Measurements from ENCODE around the gene COL4A2.

COL4A2 gene

GRCh38 chr13:110263404-110263803 is 43.7 kb upstream of the COL4A2 start:
- DNase-seq (ENCODE audit: low read depth, low spot score) = no peak
- TF ChIP-seq FOXP2 (optimal IDR thresholded peaks at IDR 0.05; ENCODE audit: control extremely low read depth, extremely low read length, insufficient read depth) (no peak), POLR2AphosphoS5 (IDR thresholded peaks at IDR 0.05; ENCODE audit: borderline replicate concordance, low read depth, low read length) (no peak)
- no peak overlapping the region for H3K4me3 ChIP-seq
- H3K9ac ChIP-seq (ENCODE audit: insufficient read length) = no peak overlapping the region
- no peak overlapping the region for H3K27ac ChIP-seq
- no peaks in the 10 kb centered on the region for H3K36me3 ChIP-seq (ENCODE audit: insufficient read depth, low read length)
- H3K9me3 ChIP-seq (ENCODE audit: low read depth, low read length) = no peaks in the 10 kb centered on the region

GRCh38 chr13:110263888-110264287 is 43.2 kb upstream of the COL4A2 start:
- TF ChIP-seq FOXP2 (optimal IDR thresholded peaks at IDR 0.05; ENCODE audit: control extremely low read depth, extremely low read length, insufficient read depth) (no peak), EZH2 (IDR thresholded peaks at IDR 0.05) (no peak), POLR2AphosphoS5 (IDR thresholded peaks at IDR 0.05; ENCODE audit: borderline replicate concordance, low read depth, low read length) (no peak)
- Histone ChIP-seq H3K4me3 (no peak overlapping the region), H3K9ac (ENCODE audit: insufficient read length) (no peak overlapping the region), H3K9me3 (ENCODE audit: low read depth, low read length) (no peaks in the 10 kb centered on the region), H3K27ac (peak overlapping the region; percentile 64; the same call in 1 of the 2 replicates), H3K36me3 (ENCODE audit: insufficient read depth, low read length) (no peaks in the 10 kb centered on the region)
- no peak for DNase-seq (ENCODE audit: low read depth, low spot score)

- Histone ChIP-seq H3K9me3 (ENCODE audit: low read depth, low read length) (no peaks in the 10 kb centered on the region), H3K27ac (peak overlapping the region; percentile 64), H3K9ac (ENCODE audit: insufficient read length) (peak overlapping the region; percentile 9), H3K36me3 (ENCODE audit: insufficient read depth, low read length) (no peaks in the 10 kb centered on the region), H3K4me3 (no peak overlapping the region; the same call in 1 of the 2 replicates)
- DNase-seq (ENCODE audit: low read depth, low spot score) = no peak
- TF ChIP-seq FOXP2 (optimal IDR thresholded peaks at IDR 0.05; ENCODE audit: control extremely low read depth, extremely low read length, insufficient read depth) (no peak), EZH2 (IDR thresholded peaks at IDR 0.05) (no peak), POLR2AphosphoS5 (IDR thresholded peaks at IDR 0.05; ENCODE audit: borderline replicate concordance, low read depth, low read length) (no peak)
These were observed 42.3 kb upstream of the COL4A2 start for GRCh38 chr13:110264685-110265275.

GRCh38 chr13:110265341-110265681 is 41.8 kb upstream of the COL4A2 start:
- Histone ChIP-seq H3K27ac (peak overlapping the region; percentile 64), H3K9ac (ENCODE audit: insufficient read length) (peak overlapping the region; percentile 9), H3K9me3 (ENCODE audit: low read depth, low read length) (no peaks in the 10 kb centered on the region), H3K4me3 (no peak overlapping the region; the same call in 1 of the 2 replicates), H3K36me3 (ENCODE audit: insufficient read depth, low read length) (no peaks in the 10 kb centered on the region)
- TF ChIP-seq FOXP2 (optimal IDR thresholded peaks at IDR 0.05; ENCODE audit: control extremely low read depth, extremely low read length, insufficient read depth) (no peak), EZH2 (IDR thresholded peaks at IDR 0.05) (no peak), POLR2AphosphoS5 (IDR thresholded peaks at IDR 0.05; ENCODE audit: borderline replicate concordance, low read depth, low read length) (no peak)
- no peak for DNase-seq (ENCODE audit: low read depth, low spot score)

GRCh38 chr13:110265682-110266430 is 41.2 kb upstream of the COL4A2 start:
- no peak for DNase-seq (ENCODE audit: low read depth, low spot score)
- H3K9me3 ChIP-seq (ENCODE audit: low read depth, low read length) = no peaks in the 10 kb centered on the region
- TF ChIP-seq EZH2 (IDR thresholded peaks at IDR 0.05) = no peak
- TF ChIP-seq FOXP2 (optimal IDR thresholded peaks at IDR 0.05; ENCODE audit: control extremely low read depth, extremely low read length, insufficient read depth) = no peak
- no peak for TF ChIP-seq POLR2AphosphoS5 (IDR thresholded peaks at IDR 0.05; ENCODE audit: borderline replicate concordance, low read depth, low read length)
- peak overlapping the region; percentile 64; the same call in 1 of the 2 replicates for H3K27ac ChIP-seq
- H3K9ac ChIP-seq (ENCODE audit: insufficient read length) = no peak overlapping the region
- no peaks in the 10 kb centered on the region for H3K36me3 ChIP-seq (ENCODE audit: insufficient read depth, low read length)
- H3K4me3 ChIP-seq = no peak overlapping the region

GRCh38 chr13:110266431-110266809 is 40.7 kb upstream of the COL4A2 start:
- no peak for DNase-seq (ENCODE audit: low read depth, low spot score)
- no peaks in the 10 kb centered on the region for H3K9me3 ChIP-seq (ENCODE audit: low read depth, low read length)
- H3K36me3 ChIP-seq (ENCODE audit: insufficient read depth, low read length) = no peaks in the 10 kb centered on the region
- peak overlapping the region; percentile 48; the same call in 1 of the 2 replicates for H3K27ac ChIP-seq
- no peak overlapping the region for H3K9ac ChIP-seq (ENCODE audit: insufficient read length)
- no peak overlapping the region for H3K4me3 ChIP-seq
- TF ChIP-seq FOXP2 (optimal IDR thresholded peaks at IDR 0.05; ENCODE audit: control extremely low read depth, extremely low read length, insufficient read depth) (no peak), EZH2 (IDR thresholded peaks at IDR 0.05) (no peak), POLR2AphosphoS5 (IDR thresholded peaks at IDR 0.05; ENCODE audit: borderline replicate concordance, low read depth, low read length) (no peak)

- H3K27ac ChIP-seq = peak overlapping the region; percentile 48; the same call in 1 of the 2 replicates
- no peak overlapping the region for H3K9ac ChIP-seq (ENCODE audit: insufficient read length)
- no peaks in the 10 kb centered on the region for H3K36me3 ChIP-seq (ENCODE audit: insufficient read depth, low read length)
- no peak for DNase-seq (ENCODE audit: low read depth, low spot score)
- no peak overlapping the region for H3K4me3 ChIP-seq
- TF ChIP-seq POLR2AphosphoS5 (IDR thresholded peaks at IDR 0.05; ENCODE audit: borderline replicate concordance, low read depth, low read length) = no peak
- no peak for TF ChIP-seq EZH2 (IDR thresholded peaks at IDR 0.05)
- H3K9me3 ChIP-seq (ENCODE audit: low read depth, low read length) = no peaks in the 10 kb centered on the region
These were observed 40.1 kb upstream of the COL4A2 start for GRCh38 chr13:110266983-110267382.

GRCh38 chr13:110268061-110268460 is 39.0 kb upstream of the COL4A2 start:
- no peak overlapping the region for H3K27ac ChIP-seq
- H3K9ac ChIP-seq (ENCODE audit: insufficient read length) = no peak overlapping the region
- DNase-seq (ENCODE audit: low read depth, low spot score) = no peak
- H3K9me3 ChIP-seq (ENCODE audit: low read depth, low read length) = no peaks in the 10 kb centered on the region
- no peaks in the 10 kb centered on the region for H3K36me3 ChIP-seq (ENCODE audit: insufficient read depth, low read length)
- no peak for TF ChIP-seq FOXP2 (optimal IDR thresholded peaks at IDR 0.05; ENCODE audit: control extremely low read depth, extremely low read length, insufficient read depth)
- no peak for TF ChIP-seq POLR2AphosphoS5 (IDR thresholded peaks at IDR 0.05; ENCODE audit: borderline replicate concordance, low read depth, low read length)
- TF ChIP-seq EZH2 (IDR thresholded peaks at IDR 0.05) = no peak
- no peak overlapping the region for H3K4me3 ChIP-seq
